NCI-H2227 (cell line): ENCODE results near the gene ACSL5.

Experiments used
- DNase-seq: peaks from one replicate; lab custom pipeline; 2025; ENCODE audit not compliant: unreplicated experiment; lab: John Stamatoyannopoulos, UW

The ACSL5 gene, protein sequence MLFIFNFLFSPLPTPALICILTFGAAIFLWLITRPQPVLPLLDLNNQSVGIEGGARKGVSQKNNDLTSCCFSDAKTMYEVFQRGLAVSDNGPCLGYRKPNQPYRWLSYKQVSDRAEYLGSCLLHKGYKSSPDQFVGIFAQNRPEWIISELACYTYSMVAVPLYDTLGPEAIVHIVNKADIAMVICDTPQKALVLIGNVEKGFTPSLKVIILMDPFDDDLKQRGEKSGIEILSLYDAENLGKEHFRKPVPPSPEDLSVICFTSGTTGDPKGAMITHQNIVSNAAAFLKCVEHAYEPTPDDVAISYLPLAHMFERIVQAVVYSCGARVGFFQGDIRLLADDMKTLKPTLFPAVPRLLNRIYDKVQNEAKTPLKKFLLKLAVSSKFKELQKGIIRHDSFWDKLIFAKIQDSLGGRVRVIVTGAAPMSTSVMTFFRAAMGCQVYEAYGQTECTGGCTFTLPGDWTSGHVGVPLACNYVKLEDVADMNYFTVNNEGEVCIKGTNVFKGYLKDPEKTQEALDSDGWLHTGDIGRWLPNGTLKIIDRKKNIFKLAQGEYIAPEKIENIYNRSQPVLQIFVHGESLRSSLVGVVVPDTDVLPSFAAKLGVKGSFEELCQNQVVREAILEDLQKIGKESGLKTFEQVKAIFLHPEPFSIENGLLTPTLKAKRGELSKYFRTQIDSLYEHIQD

DNA sequence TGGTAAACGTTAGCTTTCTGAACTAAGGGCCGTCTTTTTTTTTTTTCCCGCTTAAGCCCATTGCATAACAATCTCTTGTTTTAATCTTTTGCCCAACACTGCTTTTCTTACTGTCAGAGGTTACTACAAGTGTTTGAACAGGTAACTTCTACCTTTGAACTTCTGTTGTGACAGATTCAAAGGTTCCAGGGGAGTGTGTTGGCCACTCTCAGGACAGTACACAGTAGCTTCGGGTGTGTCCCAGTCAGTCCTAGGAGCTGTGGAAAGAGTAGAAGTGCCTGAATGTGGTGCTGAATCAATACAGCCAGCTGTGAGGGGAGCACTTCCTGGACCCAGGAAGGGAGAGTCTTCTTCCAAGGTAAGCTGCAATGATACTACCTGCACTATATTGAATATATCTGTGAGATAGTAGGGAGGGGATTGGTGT, at the start of gene ACSL5:
TSS of gene ACSL5 (plus strand) at position 205 of the 427 bp plus-strand sequence. CDS start 20,831 bp downstream, outside the sequence.
- DNase-seq = no peak

DNA sequence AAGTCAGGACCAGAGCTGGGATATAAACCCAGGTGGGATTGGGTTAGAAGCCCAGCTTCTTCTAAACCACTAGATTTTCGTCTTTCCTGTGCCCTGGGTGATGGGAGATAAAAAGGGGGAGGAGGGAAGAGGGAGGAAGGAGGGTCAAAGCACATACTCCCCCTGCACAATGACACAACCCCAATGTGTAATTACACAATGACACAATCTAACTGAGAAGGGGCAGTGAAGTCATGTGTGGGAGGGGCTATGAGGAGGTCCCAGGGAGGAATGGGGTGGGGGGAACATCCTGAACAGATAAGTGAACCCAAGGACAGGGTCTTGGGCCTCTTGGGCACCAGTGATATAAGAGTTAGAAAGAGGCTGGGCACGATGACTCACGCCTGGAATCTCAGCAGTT, 46.2 kb upstream of the ACSL5 start:
- DNase-seq = no peak

DNA sequence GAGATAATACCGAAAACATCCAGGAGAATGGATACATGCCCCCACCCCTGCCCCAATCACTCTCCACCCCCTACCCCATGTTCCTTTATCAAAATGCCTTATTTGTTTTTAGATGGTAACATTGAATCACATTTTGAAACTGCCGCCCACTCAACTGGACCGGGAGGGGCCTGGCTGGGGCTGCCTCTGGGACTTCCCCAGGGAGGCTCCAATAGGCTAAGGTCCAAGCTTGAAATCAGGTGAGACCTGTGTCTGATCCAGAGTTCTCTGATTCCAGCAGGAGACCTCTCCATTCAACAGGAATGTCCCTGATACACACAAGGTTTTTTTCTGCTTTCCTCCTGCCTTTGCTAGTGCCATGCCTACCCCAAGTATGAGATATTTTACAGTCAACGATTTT, 43.8 kb upstream of the ACSL5 start:
- no peak for DNase-seq

DNA sequence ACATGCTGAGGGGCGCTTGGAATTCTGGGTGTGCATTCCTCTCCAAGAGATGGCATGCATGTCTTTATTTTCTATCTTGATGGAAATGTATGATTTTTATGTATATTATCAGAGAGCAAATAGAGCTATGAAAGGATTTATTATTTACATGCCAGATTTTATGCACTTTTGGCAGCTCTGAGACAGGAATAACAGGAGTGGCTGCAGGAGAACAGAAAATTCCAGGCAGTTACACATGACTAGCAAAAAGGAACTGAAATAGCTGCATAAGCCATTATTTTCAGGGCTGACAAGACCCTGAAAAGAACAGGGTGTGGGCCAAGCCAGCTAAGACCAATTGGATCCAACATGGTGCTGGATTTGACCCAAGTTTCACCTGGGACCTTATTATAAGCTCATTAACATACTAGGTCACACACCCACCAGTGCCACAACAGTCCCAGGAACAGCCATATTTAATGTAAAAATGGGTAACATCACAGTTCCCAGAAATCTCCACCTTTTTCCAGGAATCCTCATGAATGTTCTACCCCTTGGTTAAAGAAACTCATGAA, 43.2 kb upstream of the ACSL5 start:
- DNase-seq = no peak

DNA sequence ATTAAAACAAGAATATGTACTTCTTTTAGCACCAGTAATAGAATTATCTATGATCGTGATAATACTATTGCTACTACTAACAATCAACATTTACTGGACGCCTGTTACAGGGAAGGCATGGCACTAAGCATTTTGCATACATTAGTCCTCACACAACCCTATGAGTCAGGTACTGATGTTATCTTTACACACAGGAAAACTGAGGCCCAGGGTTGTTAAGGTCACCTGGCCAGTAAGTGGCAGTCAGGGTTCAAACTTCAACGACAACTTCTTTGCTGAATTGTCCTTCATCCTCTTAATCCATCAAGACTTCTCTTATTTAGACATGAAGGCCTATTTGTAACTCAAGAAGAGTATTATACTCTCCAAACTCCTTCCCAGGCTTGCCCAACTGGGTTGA, 41.9 kb upstream of the ACSL5 start:
- no peak for DNase-seq

DNA sequence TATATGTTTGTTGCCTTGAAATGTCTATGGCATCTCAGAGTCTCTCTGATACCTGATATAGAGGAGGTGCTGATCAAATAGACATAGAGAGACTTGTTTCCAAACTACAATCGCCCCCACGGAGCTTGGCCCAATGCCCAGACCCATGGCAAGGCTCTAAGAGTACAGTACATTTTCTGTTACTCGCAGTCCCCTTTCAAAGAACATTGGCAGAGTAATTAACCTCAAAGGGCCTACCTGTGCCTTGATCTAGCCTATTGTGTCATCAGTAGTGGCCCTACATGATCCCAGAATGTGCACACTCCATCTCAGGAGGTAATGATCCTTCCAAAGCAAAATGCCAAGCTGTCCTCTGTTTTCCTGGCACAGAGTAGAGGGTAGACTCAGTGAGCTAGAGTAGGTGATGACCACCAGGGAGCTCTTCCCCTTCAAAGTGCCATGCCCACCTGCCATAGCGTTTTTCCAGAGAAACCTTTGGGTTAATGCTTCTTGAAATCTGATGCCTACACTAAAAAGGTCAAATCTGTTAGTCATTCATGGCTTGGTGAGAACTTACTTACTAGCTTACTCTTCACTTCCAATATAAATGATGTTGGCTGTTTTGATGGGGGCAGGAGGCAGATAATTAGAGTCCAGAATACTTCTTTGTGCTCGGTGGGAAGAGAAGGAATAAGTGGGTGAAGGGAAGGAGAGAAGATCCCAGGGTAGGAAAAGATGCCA, 41.2 kb upstream of the ACSL5 start:
- DNase-seq = no peak

DNA sequence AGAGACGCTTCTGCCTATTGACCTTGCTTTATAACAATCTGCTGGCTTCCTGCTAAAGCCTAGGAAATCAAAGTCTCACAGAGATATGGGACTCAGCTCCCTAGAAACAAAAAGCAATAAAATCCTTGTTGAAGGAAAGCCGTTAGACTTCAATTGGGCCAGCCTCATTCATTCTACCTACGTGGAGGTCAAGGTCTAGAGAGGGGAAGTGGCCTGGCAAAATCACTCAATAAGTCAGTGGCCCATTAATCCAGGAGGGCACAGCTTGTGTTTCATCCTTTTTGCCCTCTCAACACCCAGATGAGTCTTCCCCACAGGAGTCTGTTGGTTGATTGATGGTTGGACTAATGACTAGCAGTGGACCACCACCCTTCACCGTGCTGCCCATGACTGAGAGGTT, 40.5 kb upstream of the ACSL5 start:
- DNase-seq = no peak

DNA sequence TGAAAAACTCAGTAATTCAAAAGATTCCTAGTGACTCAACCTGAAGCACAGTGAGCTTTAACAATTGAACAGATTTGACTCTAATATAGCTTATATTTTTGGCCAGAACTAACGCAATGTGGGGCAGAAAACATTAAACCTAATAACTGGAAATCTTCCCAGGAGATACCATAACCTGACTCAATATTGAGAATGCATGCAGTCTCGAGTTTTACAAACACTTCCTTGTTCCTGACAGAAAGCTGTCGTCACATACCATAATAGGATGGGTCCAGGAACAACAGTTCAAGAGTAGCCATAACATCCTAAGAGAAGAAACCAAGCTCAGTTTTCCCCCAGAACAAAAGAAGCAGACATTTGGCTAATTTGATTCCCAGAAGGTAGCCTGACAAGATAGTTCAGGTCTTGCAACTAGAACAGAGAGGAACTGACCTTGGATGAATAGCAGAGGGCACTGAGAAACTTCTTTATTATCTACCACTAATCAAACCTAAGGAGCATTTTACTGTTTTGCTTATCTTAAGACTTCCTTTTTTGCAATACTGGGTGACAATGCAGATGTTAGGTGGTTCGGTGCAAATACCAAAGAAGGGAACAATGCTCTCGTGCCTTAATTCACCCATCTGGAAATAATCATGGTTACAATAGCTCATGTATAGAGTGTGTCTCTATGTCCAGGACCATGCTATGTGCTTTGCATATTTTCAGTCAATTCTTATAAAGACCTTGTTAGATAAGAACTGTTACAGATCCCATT, 38.6 kb upstream of the ACSL5 start:
- DNase-seq = no peak

DNA sequence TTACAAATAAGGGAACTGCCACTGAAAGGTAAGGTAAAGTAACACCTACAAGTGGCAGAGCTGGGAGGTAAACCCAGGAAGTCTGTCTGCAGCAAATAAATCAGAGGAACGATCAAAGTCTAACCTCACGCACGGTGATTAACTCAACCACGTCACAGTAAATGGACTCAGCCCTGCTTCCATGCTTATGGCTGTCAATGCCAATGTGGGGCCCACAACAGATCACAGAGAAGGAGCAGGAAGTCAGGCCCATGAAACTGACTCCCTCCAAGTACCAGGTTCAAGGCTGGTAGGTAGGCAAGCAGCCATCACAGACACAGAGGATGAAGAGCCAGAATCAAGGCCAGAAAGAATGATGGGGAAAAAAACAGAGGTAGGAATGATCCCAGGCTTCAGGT, 38.0 kb upstream of the ACSL5 start:
- DNase-seq = no peak

DNA sequence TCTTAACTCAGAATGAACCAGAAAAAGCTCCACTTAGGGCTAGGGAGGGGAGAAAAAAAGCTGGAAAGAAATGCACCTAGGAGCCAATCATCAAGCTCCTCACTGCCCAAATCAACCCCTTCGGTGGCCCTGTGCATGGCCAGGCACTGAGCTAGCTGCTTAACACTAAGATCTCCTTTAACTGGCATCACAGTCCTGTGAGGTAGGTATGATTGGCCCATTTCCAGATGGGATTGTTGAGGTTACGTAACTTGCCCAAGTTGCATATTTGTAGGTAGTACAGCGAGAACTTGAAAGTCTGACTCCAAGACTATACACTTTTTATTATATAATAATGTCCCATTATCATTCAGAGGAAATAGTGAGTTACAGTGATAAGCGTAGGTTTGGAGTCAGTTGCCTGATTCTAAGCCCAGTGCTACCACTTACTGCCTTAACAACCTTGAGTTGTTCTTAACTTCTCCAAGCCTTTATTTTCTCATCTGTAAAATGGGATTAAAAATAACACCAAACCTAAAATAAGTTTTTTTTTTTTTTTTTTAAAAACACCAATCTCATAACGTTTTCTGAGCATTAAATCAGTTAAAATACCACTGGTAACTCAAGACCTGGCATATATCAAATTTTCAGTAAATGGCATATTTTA, 37.2 kb upstream of the ACSL5 start:
- no peak for DNase-seq

DNA sequence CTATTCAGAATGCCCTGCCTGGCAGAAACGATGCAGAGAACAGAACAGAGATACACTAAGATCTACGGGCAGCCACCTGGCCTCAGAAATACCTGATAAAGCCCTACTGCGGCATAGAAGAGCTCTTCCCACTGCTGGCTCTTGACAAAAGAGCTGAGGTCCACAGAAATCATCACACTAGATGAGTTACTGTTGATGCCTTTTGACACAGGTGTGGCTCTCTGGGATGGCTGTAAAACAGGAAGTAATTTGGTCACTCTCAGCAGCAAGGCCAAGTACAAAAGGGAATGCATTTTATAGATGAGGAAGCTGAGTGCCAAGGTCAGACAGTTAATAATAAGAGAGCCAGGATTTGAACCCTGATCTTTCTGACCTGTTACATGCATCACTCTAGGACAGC, 35.0 kb upstream of the ACSL5 start:
- DNase-seq = no peak

DNA sequence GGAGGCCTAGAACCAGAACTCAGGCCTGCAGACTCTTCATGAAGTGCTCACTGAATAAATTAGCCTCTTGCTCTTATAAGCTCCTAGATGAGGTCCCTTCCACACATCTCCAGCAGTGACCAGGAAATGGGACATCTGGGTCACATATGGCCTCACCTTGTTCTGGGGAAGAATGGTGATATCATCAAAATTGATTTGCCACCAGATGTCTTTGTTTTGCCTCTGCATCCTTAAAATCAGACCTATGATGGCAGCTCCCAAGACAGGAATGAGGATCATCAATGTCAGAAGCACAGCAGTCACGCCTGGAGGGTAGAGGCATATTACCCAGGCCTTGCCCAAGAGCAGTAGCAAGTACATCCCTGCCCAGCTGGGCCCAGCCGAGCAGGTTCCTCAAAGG, 33.3 kb upstream of the ACSL5 start:
- DNase-seq = no peak

DNA sequence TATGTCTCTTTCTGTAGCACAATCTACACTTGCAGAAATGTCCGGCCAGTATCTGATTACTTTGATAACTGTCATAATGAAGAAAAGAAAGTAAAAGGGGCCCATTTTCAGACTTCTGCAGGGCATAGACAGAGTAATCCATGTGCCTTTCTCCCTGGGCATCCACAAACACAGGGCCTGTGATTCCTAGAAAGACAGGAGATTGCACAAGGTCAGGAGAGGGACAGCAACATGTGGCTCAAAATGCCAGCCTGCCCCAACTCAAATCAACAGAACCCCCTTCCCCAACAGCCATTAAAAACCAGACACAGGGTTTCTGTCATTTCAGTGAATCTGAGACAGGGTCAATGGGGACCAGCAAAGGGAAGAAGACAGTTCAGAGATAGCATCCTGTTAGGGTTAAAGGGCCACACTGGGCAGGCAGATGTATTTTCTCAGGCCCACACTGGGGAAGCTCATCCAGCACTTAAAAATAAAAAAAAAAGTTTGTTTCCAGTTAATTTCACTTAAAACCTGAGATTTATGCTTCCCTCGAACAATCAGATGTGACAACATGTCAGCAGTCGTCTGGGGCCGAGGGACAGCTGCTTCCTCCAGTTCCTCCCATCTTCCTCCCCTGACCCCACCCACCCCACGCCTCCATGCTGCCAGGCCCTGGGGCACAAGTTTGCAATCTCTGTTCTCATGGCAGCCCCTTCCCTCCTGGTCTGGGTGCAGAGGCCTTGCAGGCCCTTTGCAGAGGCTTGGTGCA, 30.7 kb upstream of the ACSL5 start:
- DNase-seq = no peak

DNA sequence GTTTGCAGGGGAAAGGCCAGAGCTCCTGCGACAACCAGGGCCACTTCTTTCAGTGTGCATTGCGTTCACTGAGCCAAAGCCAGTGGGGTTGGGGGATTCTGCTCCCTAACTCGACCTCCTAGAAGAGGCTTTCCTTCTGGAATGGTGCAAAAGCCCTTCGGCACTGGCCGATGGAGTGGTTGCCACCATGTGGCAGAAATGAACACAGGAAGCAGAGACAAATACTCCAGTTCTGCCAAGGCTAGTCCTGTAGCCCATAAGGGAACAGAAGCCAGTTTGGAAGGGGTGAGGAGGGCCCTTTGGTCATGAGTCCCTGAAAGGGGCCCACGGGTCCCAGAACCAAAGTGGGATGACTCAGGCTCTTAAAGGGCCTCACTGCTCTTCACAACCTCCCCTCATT, 29.7 kb upstream of the ACSL5 start:
- no peak for DNase-seq

DNA sequence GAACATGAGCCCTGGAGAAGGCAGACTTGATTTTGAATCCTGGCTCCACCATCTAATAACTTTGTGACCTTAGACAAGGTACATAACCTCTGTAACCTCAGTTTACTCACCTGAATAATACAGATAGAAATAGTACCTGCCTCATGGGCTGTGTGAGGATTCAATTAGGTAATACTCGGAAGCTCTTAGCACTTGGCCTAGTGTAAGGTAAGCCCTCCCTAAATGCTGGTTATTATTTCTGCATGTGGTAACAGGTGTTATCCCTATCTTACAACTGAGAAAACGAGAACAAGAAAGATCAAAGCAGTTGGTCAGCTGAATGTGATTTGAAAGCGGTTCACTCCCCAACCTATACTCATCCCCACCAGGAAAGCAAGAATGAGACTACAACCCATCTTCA, 28.7 kb upstream of the ACSL5 start:
- no peak for DNase-seq

DNA sequence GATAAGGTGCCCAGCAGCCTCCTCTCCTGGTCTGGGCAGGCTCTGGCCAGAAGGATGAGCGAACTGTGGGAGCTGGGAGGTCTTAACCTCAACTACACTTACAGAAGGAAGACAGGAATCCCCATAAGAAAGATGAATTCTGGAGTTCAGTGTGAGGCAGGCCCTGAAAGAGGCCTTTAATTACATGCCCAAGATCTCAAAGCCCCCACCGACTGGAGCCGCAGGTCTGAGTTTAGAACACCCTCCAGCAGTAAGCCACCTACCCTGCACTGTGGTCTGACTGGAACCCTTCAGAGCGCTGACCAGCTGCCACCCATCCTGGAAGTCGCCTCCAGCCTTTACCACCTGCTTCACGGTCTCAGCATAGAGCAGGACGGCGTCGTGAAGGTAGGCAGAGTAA, 28.2 kb upstream of the ACSL5 start:
- no peak for DNase-seq

DNA sequence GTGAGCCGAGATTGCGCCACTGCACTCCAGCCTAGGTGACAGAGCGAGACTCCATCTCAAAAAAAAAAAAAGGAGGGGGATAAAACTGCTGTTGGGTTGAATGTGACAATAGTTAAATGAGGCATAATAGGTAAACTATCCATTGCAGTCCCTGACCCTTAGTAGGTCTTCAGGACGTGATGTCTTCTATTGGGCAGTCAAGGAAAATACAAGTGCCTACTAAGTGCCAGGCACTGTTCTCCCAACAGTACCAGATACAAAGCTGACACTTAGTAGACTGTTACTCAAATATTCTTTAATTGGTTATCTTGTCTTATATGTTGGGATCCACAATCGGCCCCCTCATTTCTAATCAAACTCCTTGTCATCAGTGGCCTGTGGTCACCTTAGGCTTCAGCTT, 27.1 kb upstream of the ACSL5 start:
- no peak for DNase-seq

DNA sequence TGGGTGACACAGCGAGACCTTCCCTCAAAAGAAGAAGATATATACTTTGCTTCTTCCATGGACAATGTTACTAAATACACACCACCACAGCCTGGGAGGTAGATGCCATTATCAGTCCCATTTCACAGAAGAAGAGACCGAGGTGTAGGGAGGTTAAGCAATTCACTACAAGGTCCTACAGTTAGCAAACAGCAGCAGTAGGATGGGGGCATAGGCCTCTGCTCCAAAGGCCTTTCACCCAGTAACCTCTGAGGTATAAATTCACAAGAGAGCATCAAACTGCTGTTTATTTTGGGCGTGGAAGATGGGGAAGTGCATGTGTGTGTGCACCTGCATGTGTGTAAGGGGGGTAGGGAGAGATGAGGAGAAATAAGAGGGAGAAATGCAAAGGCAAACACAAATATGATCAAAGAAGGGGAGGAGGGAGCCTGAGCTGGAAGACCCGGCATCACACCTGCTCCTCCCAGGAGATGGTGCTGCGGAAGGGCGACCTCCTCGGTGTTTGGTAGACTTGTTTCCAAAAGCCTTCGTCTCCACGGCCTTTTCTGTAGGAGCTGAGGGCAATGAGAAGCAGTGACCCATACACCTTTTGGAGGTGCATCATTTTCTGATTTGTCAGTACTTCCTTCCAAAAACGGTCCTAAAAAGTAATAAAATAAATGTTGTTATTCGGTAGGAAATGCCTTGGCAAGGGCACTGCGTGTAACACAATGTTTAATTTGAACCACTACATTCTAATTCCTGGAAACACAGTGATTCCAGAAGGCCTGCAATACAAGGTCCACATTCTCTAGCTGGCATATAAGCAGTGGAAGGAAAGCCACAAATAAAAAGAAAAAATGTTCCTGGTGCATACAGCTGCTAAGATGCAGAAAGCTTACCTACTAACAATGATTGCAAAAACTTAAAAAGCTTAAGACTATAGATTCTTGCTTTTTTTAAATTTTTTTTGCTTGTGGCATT, 25.9 kb upstream of the ACSL5 start:
- DNase-seq = no peak

DNA sequence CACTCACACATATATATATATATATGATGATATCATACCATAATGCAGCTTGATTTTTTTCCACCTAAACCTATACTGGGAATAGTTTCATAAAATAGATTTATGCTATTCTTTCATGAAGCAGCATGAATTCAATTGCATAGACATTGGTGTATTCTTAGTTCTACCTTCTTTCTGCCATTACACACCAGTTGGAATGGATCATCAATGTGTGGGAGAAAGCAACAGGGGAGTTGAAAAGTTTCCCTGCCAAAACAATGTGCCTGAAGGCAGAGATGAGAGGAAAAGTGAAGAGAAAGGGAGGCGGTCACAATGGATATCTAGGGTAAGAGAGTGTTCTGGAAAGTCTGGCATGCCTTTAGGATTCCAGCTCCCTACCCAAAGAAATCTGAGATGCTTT, 25.2 kb upstream of the ACSL5 start:
- no peak for DNase-seq
